GM21390 (cell line): Measurements from ENCODE around the gene RBM33.

Experiments
- ATAC-seq: cut with Tn5 transposase; IDR thresholded peaks from one replicate; pipeline ENCODE4 v1.9.1; 2021; ENCODE audit not compliant: unreplicated experiment

Gene RBM33

DNA sequence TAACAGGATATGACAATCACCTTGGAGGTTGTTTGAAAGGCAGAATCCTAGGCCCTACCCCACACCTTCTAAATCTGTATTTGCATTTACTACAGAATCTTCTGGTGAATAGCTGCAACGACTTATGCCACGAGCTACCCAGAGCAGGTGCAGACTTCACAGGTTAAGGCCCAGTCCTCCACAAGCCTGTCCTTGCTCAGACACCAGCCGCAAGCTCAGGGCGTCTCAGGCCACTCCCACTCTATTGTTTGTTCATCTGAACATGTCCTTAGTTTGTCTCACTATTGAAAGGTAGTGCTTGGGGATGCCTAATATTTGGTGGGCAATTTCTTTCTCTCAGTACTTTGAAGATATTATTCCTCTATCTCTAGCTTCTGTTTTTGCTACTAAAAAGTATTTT lies 18.9 kb upstream of the RBM33 start:
- no peak for ATAC-seq

DNA sequence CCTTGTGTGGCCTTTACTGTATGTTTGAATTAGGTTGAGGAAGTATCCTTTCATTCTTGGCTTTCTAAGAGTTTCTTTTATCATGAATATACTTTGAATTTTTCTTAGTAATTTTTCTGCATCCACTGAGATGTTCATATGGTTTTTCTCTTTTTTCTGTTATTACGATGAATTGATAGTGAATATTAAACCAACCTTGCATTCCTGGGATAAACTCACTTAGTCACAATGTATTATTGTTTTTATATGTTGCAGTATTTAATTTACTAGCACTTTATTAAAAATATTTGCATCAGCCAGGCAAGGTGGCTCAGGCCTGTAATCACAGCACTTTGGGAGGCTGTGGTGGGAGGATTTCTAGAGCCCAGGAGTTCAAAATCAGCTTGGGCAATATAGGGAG lies 15.3 kb upstream of the RBM33 start:
- no peak for ATAC-seq

DNA sequence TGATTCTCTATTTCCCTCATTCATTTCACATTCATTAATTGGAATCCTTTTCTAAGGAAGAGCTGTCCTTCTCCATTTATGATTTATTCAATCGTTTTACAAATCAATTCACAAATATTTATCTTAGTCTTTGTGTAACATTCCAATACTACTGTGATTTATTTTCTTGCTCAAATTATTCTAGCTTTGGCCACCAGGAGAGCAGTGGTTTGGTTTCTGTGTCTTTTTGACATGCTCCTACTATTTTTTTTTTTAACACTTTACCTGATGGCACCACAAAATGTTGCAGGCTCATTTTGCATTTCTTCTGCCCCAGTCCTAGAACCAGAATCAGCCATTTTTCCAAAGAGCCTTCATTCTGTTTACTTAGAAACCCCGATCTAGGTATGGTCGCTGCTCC lies 13.3 kb upstream of the RBM33 start:
- ATAC-seq: no peak

GRCh38 chr7:155635817-155636216 lies 8.6 kb upstream of the RBM33 start:
- ATAC-seq: no peak

GRCh38 chr7:155637155-155637554 lies 7.3 kb upstream of the RBM33 start:
- ATAC-seq: no peak

DNA sequence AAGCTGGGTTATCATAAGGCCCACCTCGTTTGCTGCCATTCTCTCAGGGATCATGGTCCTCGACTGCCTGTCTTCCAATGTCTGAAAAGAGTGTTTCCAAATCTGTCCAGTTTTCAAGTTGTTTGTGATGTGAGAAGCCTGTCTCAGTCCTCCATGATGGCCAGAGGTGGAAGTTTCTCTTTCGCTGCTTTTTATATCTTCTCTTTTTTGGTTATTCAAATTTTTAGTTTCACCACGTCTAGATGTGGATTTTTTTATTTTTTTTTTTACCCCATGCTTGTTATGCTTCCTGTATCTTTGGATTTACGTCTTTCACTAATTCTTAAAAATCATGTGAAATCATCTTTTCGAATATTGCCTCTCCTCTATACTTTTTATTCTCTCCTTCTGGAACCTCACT lies 6.1 kb upstream of the RBM33 start:
- ATAC-seq: no peak

GRCh38 chr7:155639958-155640520 lies 4.4 kb upstream of the RBM33 start:
- no peak for ATAC-seq

GRCh38 chr7:155640629-155641028 lies 3.8 kb upstream of the RBM33 start:
- ATAC-seq: no peak

- no peak for ATAC-seq
These were observed 670 bp upstream of the RBM33 start for GRCh38 chr7:155643804-155644177.

DNA sequence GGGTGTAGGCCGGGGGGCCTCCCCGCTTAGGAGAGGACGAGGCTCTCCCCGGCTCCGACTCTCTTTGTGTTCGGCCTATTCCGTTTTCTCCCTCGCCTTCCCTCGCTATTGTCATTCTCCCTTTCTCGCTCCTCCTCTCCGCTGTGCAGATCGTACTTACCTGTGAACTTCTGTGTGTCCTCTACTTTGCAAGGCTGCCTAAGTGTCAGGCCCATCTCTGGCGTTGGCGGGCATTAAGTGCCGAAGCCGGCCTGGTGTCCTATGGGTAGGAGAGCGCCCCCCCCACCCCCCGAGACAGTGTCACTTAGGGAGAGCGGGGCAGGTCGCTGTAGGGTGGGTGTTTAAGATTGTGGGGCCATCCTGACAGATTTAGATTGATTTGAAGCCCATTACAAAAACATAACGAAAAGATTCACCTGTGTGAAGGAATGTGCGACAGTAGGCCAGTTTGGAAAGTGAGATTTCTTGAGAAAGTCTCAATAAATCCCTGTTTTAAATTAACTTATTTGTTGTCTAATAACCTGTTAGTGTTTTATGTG lies 579 bp downstream of the RBM33 start:
- peak; percentile 29 for ATAC-seq

DNA sequence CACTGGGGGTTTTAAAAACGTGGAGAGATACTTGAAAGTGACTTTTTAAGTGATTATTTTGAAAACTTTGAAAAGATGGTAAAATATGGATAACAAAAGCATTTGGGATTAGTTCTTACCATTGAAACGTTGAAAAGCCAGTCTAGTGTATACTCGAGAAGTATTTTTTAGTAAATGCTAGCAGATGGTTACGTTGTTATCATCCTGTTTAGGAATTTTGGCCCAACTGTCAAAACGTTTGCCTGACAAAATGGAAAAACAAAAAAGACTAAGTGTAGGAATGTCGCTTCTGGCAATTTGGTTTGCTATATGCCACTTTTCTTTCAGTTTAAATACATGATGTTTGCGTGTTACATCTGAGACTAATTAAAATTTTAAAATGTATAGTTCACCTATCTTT lies 1.2 kb downstream of the RBM33 start:
- ATAC-seq: no peak

DNA sequence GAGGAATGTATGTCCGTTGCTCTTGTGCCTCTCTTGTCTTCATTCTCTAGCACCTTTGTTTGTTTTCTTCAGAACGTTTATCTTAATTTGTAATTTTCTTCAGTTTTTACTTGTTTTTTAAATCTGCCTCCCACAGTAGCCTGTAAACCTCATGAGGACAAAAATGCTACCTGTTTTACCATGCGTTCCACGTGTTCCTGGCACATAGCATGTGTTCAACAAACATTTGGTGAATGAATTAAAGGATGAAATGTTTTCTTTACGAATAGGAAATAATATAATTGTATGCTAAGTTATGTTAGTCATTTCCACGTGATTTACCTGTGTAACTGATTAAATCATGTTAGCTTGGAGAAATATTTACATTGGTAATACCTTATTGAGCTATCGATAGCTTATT lies 2.2 kb downstream of the RBM33 start:
- no peak for ATAC-seq

- ATAC-seq: no peak
These were observed 2.8 kb downstream of the RBM33 start for GRCh38 chr7:155647302-155647701.

- no peak for ATAC-seq
These were observed 3.3 kb downstream of the RBM33 start for GRCh38 chr7:155647734-155648133.

DNA sequence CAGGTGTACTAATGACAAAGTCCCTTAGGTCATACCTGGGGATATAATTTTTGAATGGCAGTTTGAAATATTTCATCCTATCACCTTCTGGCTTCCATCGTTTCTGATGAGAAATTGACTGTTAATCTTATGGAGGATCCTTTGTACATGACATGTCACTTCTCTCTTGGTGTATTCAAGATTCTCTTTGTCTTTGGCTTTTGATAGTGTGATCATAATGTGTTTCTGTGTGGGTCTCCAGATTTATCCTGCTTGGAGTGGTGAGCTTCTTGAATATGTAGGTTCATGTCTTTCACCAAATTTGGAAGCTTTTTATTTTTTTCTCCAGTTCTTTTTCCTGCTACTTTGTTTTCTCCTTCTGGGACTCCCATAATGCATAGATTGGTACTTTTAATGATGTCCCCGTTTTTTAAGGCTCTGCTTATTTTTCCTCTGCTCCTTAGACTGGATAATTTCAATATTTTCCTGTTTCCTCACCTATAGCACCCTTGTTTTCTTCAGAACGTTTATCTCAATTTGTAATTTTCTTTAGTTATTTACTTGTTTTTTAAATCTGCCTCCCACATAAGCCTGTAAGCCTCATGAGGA lies 4.4 kb downstream of the RBM33 start:
- no peak for ATAC-seq

DNA sequence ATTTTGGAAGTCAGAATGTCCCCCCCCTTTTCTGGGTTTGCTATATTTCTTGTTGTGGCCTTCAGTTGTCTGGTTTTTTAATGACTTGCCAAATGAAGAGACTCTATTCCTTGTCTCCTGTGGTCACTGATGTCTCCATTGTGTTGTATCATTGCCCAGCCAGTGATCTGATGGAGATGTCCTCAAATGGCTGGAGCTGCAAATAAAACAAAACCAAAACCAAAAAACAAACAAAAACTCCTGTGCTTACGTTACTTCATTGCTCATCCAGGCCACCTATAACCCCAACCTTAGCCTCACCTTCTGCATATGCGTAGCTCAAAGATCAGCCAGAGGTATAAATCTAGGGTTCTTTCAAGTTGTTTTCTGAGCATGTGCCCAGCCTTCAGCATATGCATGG lies 5.1 kb downstream of the RBM33 start:
- ATAC-seq: no peak

DNA sequence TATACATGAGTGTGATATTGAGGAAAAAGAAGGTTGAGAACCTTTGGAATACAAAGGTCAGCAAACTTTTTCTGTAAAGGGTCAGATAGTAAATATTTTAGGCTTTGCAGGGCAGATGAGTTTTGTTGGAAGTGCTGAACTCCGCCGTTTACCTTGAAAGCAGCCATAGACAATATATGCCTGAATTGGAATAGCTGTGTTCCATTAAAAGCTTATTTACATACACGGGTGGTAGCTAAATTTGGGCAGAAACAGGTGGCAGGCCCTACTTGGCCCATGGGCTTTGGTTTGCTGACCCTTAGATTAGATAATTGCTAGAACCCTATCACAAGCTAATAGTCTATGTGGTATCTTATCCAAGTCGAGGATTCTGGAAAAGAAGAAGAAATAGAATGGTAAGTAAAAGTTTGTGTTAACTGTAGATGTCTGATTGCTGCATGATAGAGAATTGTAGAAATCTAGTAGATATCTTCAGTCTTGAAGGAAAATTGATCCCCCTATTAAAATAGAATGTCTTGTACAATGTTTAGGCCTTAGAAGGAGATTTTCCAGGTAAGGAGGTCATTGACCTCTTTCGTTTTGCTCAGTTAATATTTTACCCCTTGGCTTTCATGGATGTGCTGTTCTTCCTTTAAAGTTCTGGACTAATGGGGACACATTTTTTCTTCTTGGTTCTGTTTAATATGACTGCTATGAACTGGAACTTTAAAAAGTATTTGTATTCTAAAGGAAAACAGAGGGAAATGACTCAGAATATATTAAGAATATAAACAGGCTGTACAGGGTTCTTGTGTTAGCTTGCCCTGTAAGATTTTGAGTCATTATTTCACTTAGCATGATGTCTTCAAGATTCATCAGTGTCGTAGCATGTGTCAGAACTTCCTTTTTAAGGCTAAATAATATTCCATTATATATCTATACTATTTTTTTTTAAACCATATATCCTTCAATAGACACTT lies 8.0 kb downstream of the RBM33 start:
- ATAC-seq: no peak

- no peak for ATAC-seq
These were observed 9.3 kb downstream of the RBM33 start for GRCh38 chr7:155653803-155654202.

DNA sequence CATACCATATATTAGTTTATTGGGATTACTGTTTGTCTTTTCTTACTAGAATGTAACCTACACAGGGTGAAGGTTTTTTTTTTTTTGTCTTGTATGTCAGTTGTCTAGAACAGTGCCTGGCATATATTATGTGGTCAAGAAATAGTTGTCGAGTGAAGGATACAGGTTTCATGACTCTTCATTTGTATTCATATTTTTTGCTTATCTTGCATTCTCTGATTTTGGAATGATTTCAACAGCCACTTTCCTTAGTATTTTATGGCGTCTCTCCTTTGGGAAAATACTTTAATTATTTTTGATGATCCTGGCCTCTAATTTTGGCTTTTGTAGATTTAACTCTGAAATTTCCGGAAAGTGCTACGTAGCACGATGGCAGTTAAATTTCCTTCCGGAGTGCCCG lies 12.4 kb downstream of the RBM33 start:
- ATAC-seq: no peak

DNA sequence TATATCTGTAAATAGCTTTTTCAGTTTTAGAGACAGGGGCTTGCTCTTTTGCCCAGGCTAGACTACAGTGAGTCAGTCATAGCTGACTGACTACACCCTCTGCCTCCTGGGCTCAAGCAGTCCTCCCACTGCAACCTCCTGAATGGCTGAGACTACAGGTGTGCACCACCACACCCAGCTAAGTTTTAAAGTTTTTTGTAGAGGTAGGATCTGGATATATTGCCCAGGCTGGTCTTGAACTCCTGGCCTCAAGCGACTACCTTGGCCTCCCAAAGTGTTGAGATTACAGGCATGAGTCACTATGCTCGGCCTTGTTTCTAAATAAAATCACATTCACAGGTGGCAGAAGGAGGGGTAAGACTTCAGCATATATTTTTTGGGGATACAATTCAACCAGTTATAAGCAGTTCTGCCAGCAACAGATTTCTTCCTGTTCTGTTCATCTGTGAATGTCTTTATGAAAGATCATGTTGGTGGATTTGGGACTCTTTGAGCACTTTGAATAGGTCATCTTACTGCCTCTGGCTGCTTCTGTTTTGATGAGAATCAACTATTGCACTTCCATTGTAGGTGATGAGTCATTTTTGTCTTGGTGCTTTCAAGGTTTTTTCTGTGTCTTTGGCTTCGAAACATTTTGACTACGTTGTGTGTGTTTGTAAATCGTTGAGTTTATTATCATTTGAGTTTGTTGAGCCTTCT lies 15.7 kb downstream of the RBM33 start:
- peak; percentile 77 for ATAC-seq

- ATAC-seq: peak; percentile 72
These were observed 16.3 kb downstream of the RBM33 start for GRCh38 chr7:155660758-155661093.
